Measurements from ENCODE around the gene PEX11A. TPM values are rescaled to one million over a fixed set of nuclear protein-coding genes. Genes with fewer than 3 reads are reported as not detected.

PEX11A gene
- polyA plus RNA-seq, 2 donors: 4.2 to 5.7 TPM

DNA sequence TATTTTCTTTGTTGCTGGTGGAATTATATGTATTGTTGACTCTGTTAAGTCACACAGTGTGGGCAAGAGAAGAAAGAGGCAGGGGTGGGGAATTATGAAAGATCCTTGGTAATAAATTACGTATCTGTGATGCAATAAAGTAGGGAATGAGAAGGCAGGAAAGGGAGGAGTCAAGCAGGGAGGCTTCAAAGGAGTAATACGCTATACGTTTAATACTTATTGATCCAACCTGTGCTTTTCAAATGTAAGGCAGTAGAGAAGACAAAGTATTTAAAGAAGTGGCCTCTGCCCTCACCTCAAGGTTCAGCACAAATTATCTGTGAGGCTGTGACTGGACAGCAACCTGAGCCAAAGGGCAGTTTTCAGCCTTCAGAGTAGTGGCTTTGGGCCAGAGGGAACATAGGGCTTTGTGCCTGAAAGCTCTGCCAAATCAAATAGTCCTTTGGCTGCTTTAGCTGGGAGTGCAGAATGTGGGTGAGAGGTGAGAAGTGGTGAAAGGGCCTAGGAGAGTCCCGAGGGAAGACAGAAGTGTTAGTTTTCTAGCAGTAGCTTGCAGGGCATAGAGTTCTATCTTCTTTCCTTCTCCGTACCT lies 10.2 kb downstream of the PEX11A start:
- peaks cover 0 to 8% of the 10 kb centered on the region in 2 donors for H3K36me3 ChIP-seq (ENCODE audit: control insufficient read depth in 2 of 2, insufficient read depth in 2 of 2, low read length in 1 of 2)
- peaks cover 0 to 3% of the 10 kb centered on the region in 2 donors for H3K4me1 ChIP-seq (ENCODE audit: control insufficient read depth in 2 of 2, insufficient read depth in 2 of 2, low read length in 1 of 2)
- H3K27me3 ChIP-seq (ENCODE audit: control insufficient read depth in 1 of 2, insufficient read depth in 2 of 2, low read length in 2 of 2): no peaks in the 10 kb centered on the region
- WGBS, 2 donors: 37 to 39% methylated on average over 5 of the region's 5 CpGs
- peak overlapping the region in 1 of 2 donors; percentile 58 for H3K27ac ChIP-seq (ENCODE audit: low read depth in 2 of 2, low read length in 1 of 2)
- H3K9me3 ChIP-seq (ENCODE audit: control insufficient read depth in 2 of 2, insufficient read depth in 1 of 2, low read depth in 1 of 2, low read length in 1 of 2): no peaks in the 10 kb centered on the region
- no peak overlapping the region for H3K4me3 ChIP-seq (ENCODE audit: low read depth in 1 of 2, low read length in 2 of 2)

DNA sequence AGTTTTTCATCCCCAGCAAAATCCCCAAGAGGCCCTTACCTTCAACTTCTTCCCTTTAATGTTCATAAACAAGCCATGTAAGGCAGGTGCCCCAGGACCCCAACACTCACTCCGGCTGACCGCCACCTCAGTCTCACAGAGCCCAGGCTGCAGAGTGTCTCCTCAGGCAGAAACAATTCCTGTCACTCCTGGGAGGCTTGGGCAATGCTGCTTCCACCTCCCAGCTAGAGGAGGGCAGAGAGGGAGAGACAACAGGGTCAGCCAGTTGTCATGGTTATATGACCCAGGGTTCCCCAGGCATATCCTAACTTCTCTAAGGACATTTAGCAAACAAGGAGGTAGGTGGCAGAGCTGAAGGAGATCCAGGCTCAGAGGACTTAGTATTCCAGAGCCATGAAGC lies 11.3 kb downstream of the PEX11A start, which contains the start of gene PLIN1:
PLIN1 (minus strand) TSS at position 156 of the 400 bp plus-strand sequence. CDS start 1,878 bp downstream, outside the sequence.
- no peaks in the 10 kb centered on the region for H3K9me3 ChIP-seq (ENCODE audit: control insufficient read depth in 2 of 2, insufficient read depth in 1 of 2, low read depth in 1 of 2, low read length in 1 of 2)
- H3K36me3 ChIP-seq (ENCODE audit: control insufficient read depth in 2 of 2, insufficient read depth in 2 of 2, low read length in 1 of 2): peaks cover 0 to 8% of the 10 kb centered on the region in 2 donors
- WGBS, 2 donors: 92 to 95% methylated on average over 2 of the region's 2 CpGs
- H3K27me3 ChIP-seq (ENCODE audit: control insufficient read depth in 1 of 2, insufficient read depth in 2 of 2, low read length in 2 of 2): no peaks in the 10 kb centered on the region
- peaks cover 0 to 3% of the 10 kb centered on the region in 2 donors for H3K4me1 ChIP-seq (ENCODE audit: control insufficient read depth in 2 of 2, insufficient read depth in 2 of 2, low read length in 1 of 2)
- H3K27ac ChIP-seq (ENCODE audit: low read depth in 2 of 2, low read length in 1 of 2): no peak within 1 kb of the TSS
- no peak within 1 kb of the TSS for H3K4me3 ChIP-seq (ENCODE audit: low read depth in 1 of 2, low read length in 2 of 2)

DNA sequence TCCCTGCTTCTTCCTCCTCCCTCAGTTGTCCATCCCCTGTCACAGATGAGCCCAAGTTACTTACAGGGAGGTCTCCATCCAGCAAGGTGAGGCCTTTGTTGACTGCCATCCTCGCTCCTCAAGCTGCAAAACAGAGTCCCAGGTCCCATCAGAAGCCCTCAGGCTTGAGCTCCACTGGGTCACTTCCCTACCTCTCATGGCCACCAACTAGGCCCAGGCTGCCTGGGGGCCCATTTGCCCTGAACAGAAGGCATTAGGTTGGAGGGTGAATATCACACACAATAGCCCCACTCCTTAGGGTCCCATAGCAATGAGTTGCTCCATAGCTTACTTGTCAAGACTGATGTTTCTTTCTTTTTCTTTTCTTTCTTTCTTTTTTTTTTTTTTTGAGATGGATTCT lies 13.2 kb downstream of the PEX11A start:
- H3K4me3 ChIP-seq (ENCODE audit: low read depth in 1 of 2, low read length in 2 of 2): no peak overlapping the region
- no peaks in the 10 kb centered on the region for H3K27me3 ChIP-seq (ENCODE audit: control insufficient read depth in 1 of 2, insufficient read depth in 2 of 2, low read length in 2 of 2)
- H3K27ac ChIP-seq (ENCODE audit: low read depth in 2 of 2, low read length in 1 of 2): no peak overlapping the region
- no peaks in the 10 kb centered on the region for H3K9me3 ChIP-seq (ENCODE audit: control insufficient read depth in 2 of 2, insufficient read depth in 1 of 2, low read depth in 1 of 2, low read length in 1 of 2)
- H3K36me3 ChIP-seq (ENCODE audit: control insufficient read depth in 2 of 2, insufficient read depth in 2 of 2, low read length in 1 of 2): peaks cover 0 to 2% of the 10 kb centered on the region in 2 donors
- H3K4me1 ChIP-seq (ENCODE audit: control insufficient read depth in 2 of 2, insufficient read depth in 2 of 2, low read length in 1 of 2): peaks cover 0 to 6% of the 10 kb centered on the region in 2 donors
- WGBS, 2 donors: 80 to 93% methylated on average over 1 of the region's 1 CpG

DNA sequence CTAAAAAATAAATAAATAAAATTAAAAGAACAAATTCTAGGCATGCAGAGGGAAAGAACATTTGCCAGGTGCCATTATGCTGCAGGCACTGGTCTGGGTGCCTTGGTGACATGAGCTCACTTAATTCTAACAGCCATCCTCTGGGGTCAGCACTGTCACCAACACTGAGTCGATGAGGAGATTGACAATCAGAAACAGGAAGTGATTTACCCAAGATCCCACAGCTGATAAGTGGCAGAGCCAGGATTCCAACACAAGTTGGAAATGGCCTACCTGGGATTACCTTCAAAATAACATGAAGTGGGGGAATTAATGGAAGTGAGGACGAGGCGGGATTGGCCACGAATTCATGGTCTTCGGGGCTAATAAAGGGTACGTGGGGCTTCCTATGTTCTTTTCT lies 14.9 kb downstream of the PEX11A start:
- Histone ChIP-seq H3K4me1 (ENCODE audit: control insufficient read depth in 2 of 2, insufficient read depth in 2 of 2, low read length in 1 of 2) (peaks cover 0 to 3% of the 10 kb centered on the region in 2 donors), H3K36me3 (ENCODE audit: control insufficient read depth in 2 of 2, insufficient read depth in 2 of 2, low read length in 1 of 2) (no peaks in the 10 kb centered on the region), H3K27ac (ENCODE audit: low read depth in 2 of 2, low read length in 1 of 2) (no peak overlapping the region), H3K27me3 (ENCODE audit: control insufficient read depth in 1 of 2, insufficient read depth in 2 of 2, low read length in 2 of 2) (no peaks in the 10 kb centered on the region), H3K4me3 (ENCODE audit: low read depth in 1 of 2, low read length in 2 of 2) (no peak overlapping the region), H3K9me3 (ENCODE audit: control insufficient read depth in 2 of 2, insufficient read depth in 1 of 2, low read depth in 1 of 2, low read length in 1 of 2) (no peaks in the 10 kb centered on the region)
- 67 to 82% methylated on average over 6 of the region's 6 CpGs for WGBS, 2 donors

DNA sequence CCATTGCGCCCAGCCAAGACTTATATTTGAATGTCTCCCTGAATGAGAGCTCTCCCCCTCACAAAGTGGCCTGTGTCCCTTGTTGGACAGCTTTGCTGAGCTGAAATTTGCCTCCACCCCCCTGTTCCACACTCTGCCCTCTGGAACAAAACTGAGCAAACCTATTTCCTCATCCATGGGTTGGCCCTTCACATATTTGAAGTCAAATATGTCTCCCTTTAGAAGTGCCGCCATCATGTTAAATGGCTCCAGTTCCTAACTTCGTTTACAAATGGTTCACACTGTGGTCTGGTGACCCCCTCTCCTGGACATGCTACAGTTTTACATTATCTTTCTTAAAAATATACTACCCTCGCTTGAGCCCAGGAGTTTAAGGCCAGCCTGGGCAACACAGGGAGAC lies 16.0 kb downstream of the PEX11A start:
- H3K4me3 ChIP-seq (ENCODE audit: low read depth in 1 of 2, low read length in 2 of 2): no peak overlapping the region
- H3K4me1 ChIP-seq (ENCODE audit: control insufficient read depth in 2 of 2, insufficient read depth in 2 of 2, low read length in 1 of 2): peaks cover 0 to 3% of the 10 kb centered on the region in 2 donors
- no peaks in the 10 kb centered on the region for H3K36me3 ChIP-seq (ENCODE audit: control insufficient read depth in 2 of 2, insufficient read depth in 2 of 2, low read length in 1 of 2)
- H3K27ac ChIP-seq (ENCODE audit: low read depth in 2 of 2, low read length in 1 of 2): no peak overlapping the region
- H3K27me3 ChIP-seq (ENCODE audit: control insufficient read depth in 1 of 2, insufficient read depth in 2 of 2, low read length in 2 of 2): no peaks in the 10 kb centered on the region
- WGBS, 2 donors: 82 to 87% methylated on average over 4 of the region's 4 CpGs
- H3K9me3 ChIP-seq (ENCODE audit: control insufficient read depth in 2 of 2, insufficient read depth in 1 of 2, low read depth in 1 of 2, low read length in 1 of 2): no peaks in the 10 kb centered on the region

DNA sequence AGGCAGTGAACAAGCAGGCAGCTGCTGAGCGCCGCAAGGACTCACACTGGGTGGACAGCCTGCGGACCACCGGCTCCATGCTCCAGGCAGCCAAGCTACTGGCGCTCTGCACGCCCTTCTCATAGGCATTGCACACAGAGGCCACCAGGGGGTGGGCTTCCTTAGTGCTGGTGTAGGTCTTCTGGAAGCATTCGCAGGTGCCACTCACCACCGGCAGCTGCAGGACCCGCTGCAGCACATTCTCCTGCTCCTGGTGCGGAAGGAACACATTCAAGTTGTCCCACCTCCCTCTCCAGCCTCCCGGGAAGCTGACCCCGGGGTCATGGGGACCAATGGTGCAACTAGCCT lies 17.4 kb downstream of the PEX11A start:
- peaks cover 0 to 3% of the 10 kb centered on the region in 2 donors for H3K4me1 ChIP-seq (ENCODE audit: control insufficient read depth in 2 of 2, insufficient read depth in 2 of 2, low read length in 1 of 2)
- WGBS, 2 donors: 70 to 81% methylated on average over 12 of the region's 12 CpGs
- no peaks in the 10 kb centered on the region for H3K36me3 ChIP-seq (ENCODE audit: control insufficient read depth in 2 of 2, insufficient read depth in 2 of 2, low read length in 1 of 2)
- H3K27ac ChIP-seq (ENCODE audit: low read depth in 2 of 2, low read length in 1 of 2): no peak overlapping the region
- H3K9me3 ChIP-seq (ENCODE audit: control insufficient read depth in 2 of 2, insufficient read depth in 1 of 2, low read depth in 1 of 2, low read length in 1 of 2): no peaks in the 10 kb centered on the region
- H3K27me3 ChIP-seq (ENCODE audit: control insufficient read depth in 1 of 2, insufficient read depth in 2 of 2, low read length in 2 of 2): no peaks in the 10 kb centered on the region
- no peak overlapping the region for H3K4me3 ChIP-seq (ENCODE audit: low read depth in 1 of 2, low read length in 2 of 2)

DNA sequence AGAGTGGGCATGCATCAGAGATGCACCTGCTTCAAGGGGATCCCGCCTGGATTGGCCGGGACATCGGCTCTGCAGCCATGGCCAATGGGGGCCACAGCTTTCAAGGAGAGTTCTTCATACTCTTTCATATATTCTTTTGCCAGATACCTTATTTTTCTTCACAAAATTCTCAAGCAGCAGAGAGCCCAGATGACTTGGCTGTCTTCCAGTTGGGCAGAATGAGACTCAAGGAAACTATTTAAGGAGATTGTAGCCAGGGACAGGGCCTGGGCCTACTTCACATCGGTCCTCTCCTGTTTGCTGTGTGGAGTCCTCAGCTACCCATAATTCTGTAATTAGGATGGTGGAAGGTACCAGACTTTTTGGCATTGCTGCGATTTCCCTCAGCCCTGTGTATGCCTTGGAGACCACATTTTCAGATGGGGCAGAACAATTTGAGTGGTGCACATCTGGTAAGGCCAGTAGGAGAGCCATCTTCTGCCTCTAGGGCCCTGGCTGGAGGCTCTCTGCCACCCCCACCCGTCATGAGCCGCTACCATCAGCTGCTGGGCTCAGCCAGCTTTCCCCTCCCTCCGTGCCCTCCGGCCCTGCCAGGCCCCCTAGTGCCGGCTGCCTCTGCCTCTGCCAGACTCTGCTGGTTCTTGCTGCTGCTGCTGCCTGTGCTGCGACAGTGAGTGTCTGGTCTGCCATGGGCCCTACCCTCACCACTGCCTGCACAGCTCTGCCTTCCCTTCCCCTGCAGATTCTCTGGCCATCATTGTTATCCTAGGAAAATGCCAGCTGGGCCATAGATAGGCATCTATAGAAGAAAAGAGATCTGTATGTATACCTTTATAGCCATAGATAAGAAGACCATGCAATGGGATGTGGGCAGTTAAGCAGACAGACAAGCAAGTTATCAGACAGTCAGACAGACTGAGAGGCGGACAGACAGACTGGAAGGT lies 18.1 kb downstream of the PEX11A start:
- Histone ChIP-seq H3K4me3 (ENCODE audit: low read depth in 1 of 2, low read length in 2 of 2) (no peak overlapping the region), H3K27ac (ENCODE audit: low read depth in 2 of 2, low read length in 1 of 2) (no peak overlapping the region), H3K36me3 (ENCODE audit: control insufficient read depth in 2 of 2, insufficient read depth in 2 of 2, low read length in 1 of 2) (no peaks in the 10 kb centered on the region), H3K9me3 (ENCODE audit: control insufficient read depth in 2 of 2, insufficient read depth in 1 of 2, low read depth in 1 of 2, low read length in 1 of 2) (no peaks in the 10 kb centered on the region), H3K4me1 (ENCODE audit: control insufficient read depth in 2 of 2, insufficient read depth in 2 of 2, low read length in 1 of 2) (peaks cover 0 to 3% of the 10 kb centered on the region in 2 donors), H3K27me3 (ENCODE audit: control insufficient read depth in 1 of 2, insufficient read depth in 2 of 2, low read length in 2 of 2) (no peaks in the 10 kb centered on the region)
- WGBS, 2 donors: 88 to 91% methylated on average over 12 of the region's 12 CpGs

DNA sequence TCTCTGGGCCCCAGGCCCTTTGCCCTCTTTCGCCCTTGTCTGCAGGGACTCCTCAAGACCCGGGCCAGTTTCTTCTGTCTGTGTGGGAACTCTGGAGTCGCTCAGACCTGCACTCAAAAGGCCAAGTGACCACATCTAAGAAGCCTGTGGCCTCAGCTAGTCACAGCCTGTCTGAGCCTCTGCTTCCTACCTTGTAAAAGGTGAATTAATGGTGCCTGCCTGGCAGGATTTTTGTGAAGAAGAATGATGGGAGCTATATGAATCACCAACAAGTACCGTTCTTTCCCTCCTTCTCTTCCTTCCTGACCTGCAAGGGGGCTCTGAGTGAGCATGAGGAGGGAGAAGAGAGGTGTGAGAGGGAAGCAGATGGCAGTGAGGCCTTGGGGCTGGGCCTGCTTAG lies 18.9 kb downstream of the PEX11A start:
- no peaks in the 10 kb centered on the region for H3K9me3 ChIP-seq (ENCODE audit: control insufficient read depth in 2 of 2, insufficient read depth in 1 of 2, low read depth in 1 of 2, low read length in 1 of 2)
- no peaks in the 10 kb centered on the region for H3K27me3 ChIP-seq (ENCODE audit: control insufficient read depth in 1 of 2, insufficient read depth in 2 of 2, low read length in 2 of 2)
- WGBS, 2 donors: 35 to 48% methylated on average over 4 of the region's 4 CpGs
- no peak overlapping the region for H3K4me3 ChIP-seq (ENCODE audit: low read depth in 1 of 2, low read length in 2 of 2)
- peaks cover 0 to 3% of the 10 kb centered on the region in 2 donors for H3K4me1 ChIP-seq (ENCODE audit: control insufficient read depth in 2 of 2, insufficient read depth in 2 of 2, low read length in 1 of 2)
- H3K27ac ChIP-seq (ENCODE audit: low read depth in 2 of 2, low read length in 1 of 2): no peak overlapping the region
- no peaks in the 10 kb centered on the region for H3K36me3 ChIP-seq (ENCODE audit: control insufficient read depth in 2 of 2, insufficient read depth in 2 of 2, low read length in 1 of 2)

DNA sequence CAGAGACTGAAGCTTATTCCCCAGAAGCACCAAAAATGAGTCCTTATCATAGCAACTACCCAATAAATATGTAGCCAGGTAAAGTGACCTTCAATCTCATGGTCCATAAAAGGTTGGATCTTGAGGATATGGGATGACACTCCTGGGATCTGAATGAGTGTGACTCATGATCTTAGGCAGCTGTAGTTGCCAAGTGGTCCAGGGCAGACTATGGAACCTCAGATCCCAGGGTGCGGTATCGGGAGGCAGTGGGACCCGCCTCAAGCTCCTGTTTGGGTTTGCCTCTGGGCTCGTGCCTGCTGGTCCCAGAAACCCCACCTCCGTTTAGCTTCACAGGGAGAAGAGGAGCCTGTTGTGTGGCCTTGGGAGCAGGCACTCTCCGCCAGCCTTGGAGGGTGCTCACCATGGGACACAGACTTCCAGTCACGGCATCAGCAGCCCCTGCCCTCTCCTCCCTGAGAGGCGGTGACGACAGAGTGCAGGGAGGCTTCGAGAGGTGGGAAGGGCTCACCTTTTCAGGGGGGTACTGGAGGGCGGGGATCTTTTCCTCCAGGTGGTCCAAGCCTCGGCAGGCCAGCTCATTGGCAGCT lies 19.5 kb downstream of the PEX11A start:
- H3K9me3 ChIP-seq (ENCODE audit: control insufficient read depth in 2 of 2, insufficient read depth in 1 of 2, low read depth in 1 of 2, low read length in 1 of 2): no peaks in the 10 kb centered on the region
- H3K27me3 ChIP-seq (ENCODE audit: control insufficient read depth in 1 of 2, insufficient read depth in 2 of 2, low read length in 2 of 2): no peaks in the 10 kb centered on the region
- no peaks in the 10 kb centered on the region for H3K36me3 ChIP-seq (ENCODE audit: control insufficient read depth in 2 of 2, insufficient read depth in 2 of 2, low read length in 1 of 2)
- no peak overlapping the region for H3K4me3 ChIP-seq (ENCODE audit: low read depth in 1 of 2, low read length in 2 of 2)
- peaks cover 0 to 3% of the 10 kb centered on the region in 2 donors for H3K4me1 ChIP-seq (ENCODE audit: control insufficient read depth in 2 of 2, insufficient read depth in 2 of 2, low read length in 1 of 2)
- 80 to 84% methylated on average over 12 of the region's 12 CpGs for WGBS, 2 donors
- no peak overlapping the region for H3K27ac ChIP-seq (ENCODE audit: low read depth in 2 of 2, low read length in 1 of 2)
